GM19238 (cell line): Measurements from ENCODE around the gene AMMECR1.
"Not testable (repeated sequence)": the region's sequence is repeated elsewhere in the genome, so short reads cannot be mapped to it uniquely, and the experiment has no call there.

ENCODE experiments used
- DNase-seq: peaks from one replicate; pipeline ENCODE4 v3.0.0; 2011; ENCODE audit warnings: low spot score; ENCODE audit not compliant: insufficient read length

Gene AMMECR1

GRCh38 chrX:110172215-110172614 is 145.7 kb downstream of the AMMECR1 start:
- DNase-seq, result peak; percentile 44

GRCh38 chrX:110171442-110171841 is 146.4 kb downstream of the AMMECR1 start:
- no peak for DNase-seq

- no peak for DNase-seq
Observed at GRCh38 chrX:110170029-110170428, 147.9 kb downstream of the AMMECR1 start.

- DNase-seq, result no peak
Observed at GRCh38 chrX:110168585-110168984, 149.3 kb downstream of the AMMECR1 start.

- DNase-seq, result no peak
Observed at GRCh38 chrX:110167952-110168451, 149.9 kb downstream of the AMMECR1 start.

GRCh38 chrX:110163488-110163887 is 154.4 kb downstream of the AMMECR1 start:
- no peak for DNase-seq

- no peak for DNase-seq
Observed at GRCh38 chrX:110162867-110163266, 155.0 kb downstream of the AMMECR1 start.

- DNase-seq, result no peak
Observed at GRCh38 chrX:110162131-110162530, 155.8 kb downstream of the AMMECR1 start.

- DNase-seq, result no peak
Observed at GRCh38 chrX:110161361-110161686, 156.6 kb downstream of the AMMECR1 start.

GRCh38 chrX:110159865-110160264 is 158.0 kb downstream of the AMMECR1 start:
- DNase-seq, result no peak

- DNase-seq, result no peak
Observed at GRCh38 chrX:110159235-110159634, 158.7 kb downstream of the AMMECR1 start.

- no peak for DNase-seq
Observed at GRCh38 chrX:110157444-110157843, 160.4 kb downstream of the AMMECR1 start.

GRCh38 chrX:110156167-110156754 is 161.6 kb downstream of the AMMECR1 start:
- no peak for DNase-seq

- DNase-seq, result no peak
Observed at GRCh38 chrX:110155759-110156158, 162.1 kb downstream of the AMMECR1 start.

- not testable (repeated sequence) for DNase-seq
Observed at GRCh38 chrX:110154328-110154727, 163.6 kb downstream of the AMMECR1 start.

- no peak for DNase-seq
Observed at GRCh38 chrX:110153896-110154295, 164.0 kb downstream of the AMMECR1 start.

- DNase-seq, result no peak
Observed at GRCh38 chrX:110153244-110153643, 164.6 kb downstream of the AMMECR1 start.

GRCh38 chrX:110146521-110146920 is 171.4 kb downstream of the AMMECR1 start:
- peak; percentile 21 for DNase-seq

- peak; percentile 13 for DNase-seq
Observed at GRCh38 chrX:110145854-110146253, 172.0 kb downstream of the AMMECR1 start.

GRCh38 chrX:110145311-110145710 is 172.6 kb downstream of the AMMECR1 start:
- DNase-seq, result no peak
